HEK293 (cell line): Measurements from ENCODE around the gene ACADSB.

Experiments used
- CTCF ChIA-PET: fragments of 350-600 bp; formaldehyde crosslinking; extraction: SDS; loops from one replicate; lab custom pipeline; 2021; ENCODE audit warnings: antibody characterized with exemption; lab: Yijun Ruan, JAX
- POLR2A ChIA-PET: fragments of 300-600 bp; formaldehyde crosslinking; extraction: SDS; loops from one replicate; lab custom pipeline; 2020; ENCODE audit warnings: antibody characterized with exemption, inconsistent platforms; lab: Yijun Ruan, JAX
- H3K27ac ChIP-seq: fragments of 200-500 bp; sonication (Bioruptor generic); 2 replicates; pipeline ENCODE4 v1.5.1; 2014; ENCODE audit warnings: low read depth, low read length, control low read depth, inconsistent platforms; ENCODE audit errors: extremely low read depth
- H3K36me3 ChIP-seq, 2 experiments: fragments of 200-500 bp in 1 of 2; sonication (Bioruptor generic) in 1 of 2; 1 replicate in 1 of 2; 2 replicates in 1 of 2; pipeline ENCODE4 v1.5.1; 2014 to 2017; ENCODE audit warnings: inconsistent platforms in 2 of 2, low read length in 2 of 2; ENCODE audit not compliant: control insufficient read depth in 2 of 2, insufficient read depth in 1 of 2
- H3K4me1 ChIP-seq: fragments of 200-500 bp; sonication (Bioruptor generic); 2 replicates; pipeline ENCODE4 v1.5.1; 2014; ENCODE audit warnings: mild to moderate bottlenecking, low read length, inconsistent platforms; ENCODE audit not compliant: control insufficient read depth, insufficient read depth
- H3K4me3 ChIP-seq: 2 replicates; pipeline ENCODE4 v1.5.1; 2011; ENCODE audit warnings: low read depth, mild to moderate bottlenecking, control low read depth, low read length, moderate library complexity
- H3K9me3 ChIP-seq: fragments of 200-500 bp; sonication (Bioruptor generic); 2 replicates; pipeline ENCODE4 v1.5.1; 2014; ENCODE audit warnings: low read depth, low read length, inconsistent platforms; ENCODE audit not compliant: control insufficient read depth, insufficient read depth
- BCL11B ChIP-seq: fragments of 450-650 bp; formaldehyde crosslinking; IDR thresholded peaks from 2 replicates; pipeline ENCODE4 v1.5.1; 2016; ENCODE audit warnings: low read depth, missing biosample characterization, missing genetic modification characterization
- KLF8 ChIP-seq: fragments of 450-650 bp; formaldehyde crosslinking; IDR thresholded peaks from 2 replicates; pipeline ENCODE4 v1.5.1; 2016; ENCODE audit warnings: missing biosample characterization, missing genetic modification characterization
- PRDM1 ChIP-seq: fragments of 450-650 bp; formaldehyde crosslinking; IDR thresholded peaks from 2 replicates; pipeline ENCODE4; 2016; ENCODE audit warnings: missing biosample characterization, missing genetic modification characterization
- REST ChIP-seq: fragments of 450-650 bp; formaldehyde crosslinking; IDR thresholded peaks from 2 replicates; pipeline ENCODE4 v1.5.1; 2016; ENCODE audit warnings: missing biosample characterization, missing genetic modification characterization
- SALL2 ChIP-seq: fragments of 450-650 bp; formaldehyde crosslinking; IDR thresholded peaks from 2 replicates; pipeline ENCODE4 v1.5.0; 2017; ENCODE audit warnings: missing biosample characterization, mild to moderate bottlenecking, missing genetic modification characterization, borderline replicate concordance
- ZIC2 ChIP-seq: fragments of 450-650 bp; formaldehyde crosslinking; IDR thresholded peaks from 2 replicates; pipeline ENCODE4 v1.5.1; 2016; ENCODE audit warnings: missing biosample characterization, missing genetic modification characterization
- ZNF138 ChIP-seq: fragments of 450-650 bp; formaldehyde crosslinking; IDR thresholded peaks from 2 replicates; pipeline ENCODE4 v1.5.1; 2016; ENCODE audit warnings: missing biosample characterization, missing genetic modification characterization, borderline replicate concordance
- ZNF146 ChIP-seq: fragments of 450-650 bp; formaldehyde crosslinking; IDR thresholded peaks from 2 replicates; pipeline ENCODE4 v1.5.1; 2016; ENCODE audit warnings: missing biosample characterization, missing genetic modification characterization
- ZNF148 ChIP-seq: fragments of 450-650 bp; formaldehyde crosslinking; IDR thresholded peaks from 2 replicates; pipeline ENCODE4 v1.5.0; 2017; ENCODE audit warnings: missing biosample characterization, missing genetic modification characterization, borderline replicate concordance
- ZNF18 ChIP-seq: fragments of 450-650 bp; formaldehyde crosslinking; IDR thresholded peaks from 2 replicates; pipeline ENCODE4 v1.5.1; 2016; ENCODE audit warnings: missing biosample characterization, missing genetic modification characterization
- ZNF24 ChIP-seq: fragments of 450-650 bp; formaldehyde crosslinking; IDR thresholded peaks from 2 replicates; pipeline ENCODE4 v1.5.1; 2016; ENCODE audit warnings: missing biosample characterization, missing genetic modification characterization
- ZNF26 ChIP-seq: fragments of 450-650 bp; formaldehyde crosslinking; IDR thresholded peaks from 2 replicates; pipeline ENCODE4 v1.5.1; 2016; ENCODE audit warnings: missing biosample characterization, missing genetic modification characterization
- ZNF341 ChIP-seq: fragments of 450-650 bp; formaldehyde crosslinking; IDR thresholded peaks from 2 replicates; pipeline ENCODE4; 2016; ENCODE audit warnings: low read depth, missing biosample characterization, missing genetic modification characterization
- ZNF398 ChIP-seq: fragments of 450-650 bp; formaldehyde crosslinking; IDR thresholded peaks from 2 replicates; pipeline ENCODE4 v1.5.1; 2017; ENCODE audit warnings: missing biosample characterization, missing genetic modification characterization
- ZNF48 ChIP-seq: fragments of 450-650 bp; formaldehyde crosslinking; IDR thresholded peaks from 2 replicates; pipeline ENCODE4 v1.5.1; 2016; ENCODE audit warnings: missing biosample characterization, missing genetic modification characterization
- ZNF488 ChIP-seq: fragments of 450-650 bp; formaldehyde crosslinking; IDR thresholded peaks from 2 replicates; pipeline ENCODE4 v1.5.1; 2016; ENCODE audit warnings: missing biosample characterization, missing genetic modification characterization
- ZNF513 ChIP-seq: fragments of 450-650 bp; IDR thresholded peaks from 2 replicates; pipeline ENCODE4 v1.5.1; 2018; ENCODE audit warnings: missing biosample characterization, missing genetic modification characterization
- ZNF558 ChIP-seq: fragments of 450-650 bp; formaldehyde crosslinking; IDR thresholded peaks from 2 replicates; pipeline ENCODE4 v1.5.1; 2016; ENCODE audit warnings: missing biosample characterization, missing genetic modification characterization
- ZNF623 ChIP-seq: fragments of 450-650 bp; formaldehyde crosslinking; IDR thresholded peaks from 2 replicates; pipeline ENCODE4 v1.5.1; 2016; ENCODE audit warnings: missing biosample characterization, missing genetic modification characterization
- ZNF664 ChIP-seq: fragments of 450-650 bp; formaldehyde crosslinking; IDR thresholded peaks from 2 replicates; pipeline ENCODE4 v1.5.1; 2016; ENCODE audit warnings: missing biosample characterization, missing genetic modification characterization
- ZNF791 ChIP-seq: fragments of 450-650 bp; formaldehyde crosslinking; IDR thresholded peaks from 2 replicates; pipeline ENCODE4 v1.5.1; 2016; ENCODE audit warnings: missing biosample characterization, missing genetic modification characterization
- ZSCAN30 ChIP-seq: fragments of 450-650 bp; IDR thresholded peaks from 2 replicates; pipeline ENCODE4 v1.5.1; 2018; ENCODE audit warnings: missing biosample characterization, mild to moderate bottlenecking, missing genetic modification characterization, moderate library complexity
- ZXDB ChIP-seq: fragments of 450-650 bp; formaldehyde crosslinking; IDR thresholded peaks from 2 replicates; pipeline ENCODE4 v1.5.1; 2016; ENCODE audit warnings: missing biosample characterization, missing genetic modification characterization

Gene ACADSB

GRCh38 chr10:123009105-123009820, 457 bp downstream of the ACADSB start (continued):
- TF ChIP-seq ZNF513 (tag by site-specific recombination) (no peak), PRDM1 (tag by site-specific recombination) (no peak), ZSCAN30 (tag by site-specific recombination) (peak; percentile 54; the same call in 1 of the 2 replicates), KLF8 (tag by site-specific recombination) (no peak), ZNF398 (tag by site-specific recombination) (no peak), ZNF24 (tag by site-specific recombination) (no peak), ZNF791 (tag by site-specific recombination) (no peak), ZXDB (tag by site-specific recombination) (no peak), ZNF146 (tag by site-specific recombination) (no peak), ZNF138 (tag by site-specific recombination) (no peak), ZNF623 (tag by site-specific recombination) (0 out of 2 replicates have a peak, but pooled peaks have one; percentile 7), SALL2 (no peak), ZNF48 (no peak), ZNF148 (tag by site-specific recombination) (no peak), ZIC2 (tag by site-specific recombination) (no peak)

- Histone ChIP-seq H3K4me3 (no peak overlapping the region), H3K36me3 (peaks cover 0 to 5% of the 10 kb centered on the region in 2 experiments; a peak in 2 of 3 replicates), H3K4me1 (peaks cover 3% of the 10 kb centered on the region; the same call in 1 of the 2 replicates), H3K9me3 (no peaks in the 10 kb centered on the region), H3K27ac (no peak overlapping the region)
- ChIA-PET POLR2A (interaction anchor here (1.1 kb wide), 1 partner anchor 31 kb away, joined by 3 read pairs; the partner anchor contains the start of gene PSTK), CTCF (interaction anchor here (0.6 to 1.3 kb wide), 6 partner anchors 10 to 121 kb away, joined by 3 to 6 read pairs (median 3); no protein-coding TSS in a partner anchor)
- no peak for TF ChIP-seq ZNF341 (tag by site-specific recombination)
- TF ChIP-seq ZNF26 (tag by site-specific recombination), result no peak
- TF ChIP-seq ZNF558 (tag by site-specific recombination), result no peak
- no peak for TF ChIP-seq ZNF138 (tag by site-specific recombination)
- TF ChIP-seq BCL11B (tag by site-specific recombination), result no peak
- TF ChIP-seq ZNF18 (tag by site-specific recombination), result no peak
- no peak for TF ChIP-seq ZNF488 (tag by site-specific recombination)
- no peak for TF ChIP-seq ZNF664 (tag by site-specific recombination)
- no peak for TF ChIP-seq REST
Measured at GRCh38 chr10:123011987-123012386, 3.2 kb downstream of the ACADSB start.
